H1 (cell line): ENCODE data around the gene GTF2H3.

Experiments
- ATF2 ChIP-seq: IDR thresholded peaks from 2 replicates; pipeline ENCODE4 v1.6.1; 2012; ENCODE audit warnings: low read length, inconsistent platforms
- CTBP2 ChIP-seq: IDR thresholded peaks from 2 replicates; pipeline ENCODE4 v1.7.0; 2011; ENCODE audit warnings: borderline replicate concordance, mild to moderate bottlenecking, moderate library complexity, mixed read lengths, low read length; ENCODE audit not compliant: insufficient read depth, insufficient read length
- CTCF ChIP-seq, 3 experiments: IDR thresholded peaks; 1 replicate in 2 of 3; 2 replicates in 1 of 3; pipeline versions ENCODE4 v1.5.1 to v1.6.1; 2011; ENCODE audit warnings: low read length in 3 of 3, mild to moderate bottlenecking in 3 of 3, inconsistent platforms in 2 of 3, low read depth in 1 of 3, moderate library complexity in 1 of 3; ENCODE audit not compliant: insufficient read depth in 1 of 3; ENCODE audit errors: control extremely low read depth in 1 of 3
- EP300 ChIP-seq, 2 experiments: IDR thresholded peaks; 1 replicate in 1 of 2; 2 replicates in 1 of 2; pipeline ENCODE4 v1.6.1; 2011 to 2012; ENCODE audit warnings: low read depth in 2 of 2, low read length in 2 of 2, mild to moderate bottlenecking in 2 of 2, borderline replicate concordance in 1 of 2, inconsistent platforms in 1 of 2, moderate library complexity in 1 of 2
- EZH2 ChIP-seq: fragments of 200-600 bp; sonication (generic); IDR thresholded peaks from 2 replicates; pipeline ENCODE4 v1.7.1; 2012; ENCODE audit warnings: low read depth, mild to moderate bottlenecking, moderate library complexity, low read length, inconsistent platforms; ENCODE audit not compliant: severe bottlenecking
- HDAC6 ChIP-seq: IDR thresholded peaks from one replicate; pipeline ENCODE4 v1.7.1; 2012; ENCODE audit warnings: low read depth, mild to moderate bottlenecking, inconsistent platforms, low read length, moderate library complexity
- JUN ChIP-seq: IDR thresholded peaks from 2 replicates; pipeline ENCODE4 v1.6.1; 2011; ENCODE audit warnings: low read depth, mild to moderate bottlenecking, improper control_type of control experiment, low read length
- JUND ChIP-seq: IDR thresholded peaks from 2 replicates; pipeline ENCODE4 v1.6.1; 2011; ENCODE audit warnings: mild to moderate bottlenecking, improper control_type of control experiment, low read length
- POLR2AphosphoS5 ChIP-seq: IDR thresholded peaks from 2 replicates; pipeline ENCODE4 v1.6.1; 2011; ENCODE audit warnings: low read depth, low read length
- SRF ChIP-seq: IDR thresholded peaks from 2 replicates; pipeline ENCODE4 v1.6.1; 2011; ENCODE audit warnings: mild to moderate bottlenecking, low read depth, low read length, moderate library complexity
- YY1 ChIP-seq: IDR thresholded peaks from 2 replicates; pipeline ENCODE4 v1.6.1; 2011; ENCODE audit warnings: low read depth, mild to moderate bottlenecking, low read length
- ZNF274 ChIP-seq: IDR thresholded peaks from 2 replicates; pipeline ENCODE4 v1.7.0; 2012; ENCODE audit warnings: low read length, borderline replicate concordance; ENCODE audit errors: extremely low read depth

GRCh38 chr12:123667771-123668170, 34.1 kb downstream of the GTF2H3 start:
- TF ChIP-seq CTCF (IDR thresholded peaks at IDR 0.05; ENCODE audit: control extremely low read depth in 1 of 3, insufficient read depth in 1 of 3, low read depth in 1 of 3, low read length in 3 of 3) (no peak), CTBP2 (no peak), ATF2 (no peak), ZNF274 (no peak), POLR2AphosphoS5 (no peak), JUND (no peak), SRF (no peak), HDAC6 (no peak), EP300 (IDR thresholded peaks at IDR 0.05; ENCODE audit: borderline replicate concordance in 1 of 2, low read depth in 2 of 2, low read length in 2 of 2) (no peak), EZH2 (no peak), YY1 (no peak), JUN (no peak)
